Measurements from ENCODE around the gene LRRC4C. TPM values are rescaled to one million over a fixed set of nuclear protein-coding genes. Genes with fewer than 3 reads are reported as not detected.

The LRRC4C gene
- total and polyA plus RNA-seq, 7 donors: 0.98 to 5.4 (median 3.0) TPM; not detected in 1

DNA sequence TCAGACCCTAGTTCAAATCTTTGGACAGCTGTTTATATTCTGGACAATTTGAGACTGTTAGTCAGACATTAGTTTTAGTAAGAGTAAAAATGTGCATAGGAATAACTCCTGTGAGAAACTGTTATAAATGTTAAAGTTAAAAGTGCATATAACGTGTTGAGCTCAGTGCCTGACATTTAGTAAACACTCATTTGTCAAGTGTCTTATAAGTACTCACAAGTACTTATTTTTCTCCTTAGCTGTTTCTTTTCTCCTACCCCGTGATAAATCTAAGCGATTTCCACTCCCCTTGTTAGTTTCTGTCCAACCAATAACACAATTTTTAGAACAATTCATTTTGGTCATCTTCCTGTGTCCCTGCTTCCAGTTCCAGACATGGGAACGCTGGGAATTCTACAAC is 59.3 kb downstream of the LRRC4C start:
- WGBS, 2 donors: 35 to 39% methylated on average over 4 of the region's 4 CpGs
- no peak for TF ChIP-seq POLR2AphosphoS5 (IDR thresholded peaks at IDR 0.05)
- TF ChIP-seq EP300 (IDR thresholded peaks at IDR 0.05): no peak
- TF ChIP-seq, protein P1, sequence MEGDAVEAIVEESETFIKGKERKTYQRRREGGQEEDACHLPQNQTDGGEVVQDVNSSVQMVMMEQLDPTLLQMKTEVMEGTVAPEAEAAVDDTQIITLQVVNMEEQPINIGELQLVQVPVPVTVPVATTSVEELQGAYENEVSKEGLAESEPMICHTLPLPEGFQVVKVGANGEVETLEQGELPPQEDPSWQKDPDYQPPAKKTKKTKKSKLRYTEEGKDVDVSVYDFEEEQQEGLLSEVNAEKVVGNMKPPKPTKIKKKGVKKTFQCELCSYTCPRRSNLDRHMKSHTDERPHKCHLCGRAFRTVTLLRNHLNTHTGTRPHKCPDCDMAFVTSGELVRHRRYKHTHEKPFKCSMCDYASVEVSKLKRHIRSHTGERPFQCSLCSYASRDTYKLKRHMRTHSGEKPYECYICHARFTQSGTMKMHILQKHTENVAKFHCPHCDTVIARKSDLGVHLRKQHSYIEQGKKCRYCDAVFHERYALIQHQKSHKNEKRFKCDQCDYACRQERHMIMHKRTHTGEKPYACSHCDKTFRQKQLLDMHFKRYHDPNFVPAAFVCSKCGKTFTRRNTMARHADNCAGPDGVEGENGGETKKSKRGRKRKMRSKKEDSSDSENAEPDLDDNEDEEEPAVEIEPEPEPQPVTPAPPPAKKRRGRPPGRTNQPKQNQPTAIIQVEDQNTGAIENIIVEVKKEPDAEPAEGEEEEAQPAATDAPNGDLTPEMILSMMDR (IDR thresholded peaks at IDR 0.05): no peak
- TF ChIP-seq POLR2A (IDR thresholded peaks at IDR 0.05): no peak
- H3K9me3 ChIP-seq: no peaks in the 10 kb centered on the region
- H3K4me1 ChIP-seq: peaks cover 0 to 17% (median 0%) of the 10 kb centered on the region in 4 donors
- H3K27ac ChIP-seq: no peak overlapping the region
- H3K4me3 ChIP-seq: no peak overlapping the region
- intact Hi-C loops (cut with DNase I): no loop called here
- no peaks in the 10 kb centered on the region for H3K36me3 ChIP-seq
- no peak for DNase-seq
- no peaks in the 10 kb centered on the region for H3K27me3 ChIP-seq

DNA sequence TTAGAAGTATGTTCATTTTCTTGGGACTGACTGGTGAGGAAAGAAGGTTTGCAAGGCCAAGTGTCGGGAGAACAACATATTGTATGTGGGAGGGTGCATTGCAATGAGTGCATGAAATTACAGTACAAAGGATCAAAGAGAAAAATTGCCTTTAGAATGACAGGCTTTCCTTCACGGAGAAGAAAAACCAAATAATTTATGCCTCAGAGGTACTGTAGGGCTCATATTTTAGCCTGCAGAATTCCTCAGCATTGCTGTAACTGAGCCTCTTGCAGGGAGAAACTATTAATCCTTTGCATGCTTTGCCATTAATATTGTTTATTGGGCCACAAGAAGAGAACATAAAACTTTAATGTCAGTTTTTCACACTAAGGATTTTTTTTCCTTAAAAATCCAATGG is 60.1 kb downstream of the LRRC4C start:
- Histone ChIP-seq H3K27me3 (no peaks in the 10 kb centered on the region), H3K9me3 (no peaks in the 10 kb centered on the region), H3K4me1 (peaks cover 0 to 17% (median 0%) of the 10 kb centered on the region in 4 donors), H3K27ac (no peak overlapping the region), H3K36me3 (no peaks in the 10 kb centered on the region), H3K4me3 (no peak overlapping the region)
- intact Hi-C loops (cut with DNase I): no loop called here
- no peak for DNase-seq
- WGBS, 2 donors: 66 to 67% methylated on average over 2 of the region's 2 CpGs
- no peak for TF ChIP-seq POLR2AphosphoS5 (IDR thresholded peaks at IDR 0.05)
- TF ChIP-seq, protein P1 (IDR thresholded peaks at IDR 0.05): no peak
- no peak for TF ChIP-seq EP300 (IDR thresholded peaks at IDR 0.05)
- no peak for TF ChIP-seq POLR2A (IDR thresholded peaks at IDR 0.05)

DNA sequence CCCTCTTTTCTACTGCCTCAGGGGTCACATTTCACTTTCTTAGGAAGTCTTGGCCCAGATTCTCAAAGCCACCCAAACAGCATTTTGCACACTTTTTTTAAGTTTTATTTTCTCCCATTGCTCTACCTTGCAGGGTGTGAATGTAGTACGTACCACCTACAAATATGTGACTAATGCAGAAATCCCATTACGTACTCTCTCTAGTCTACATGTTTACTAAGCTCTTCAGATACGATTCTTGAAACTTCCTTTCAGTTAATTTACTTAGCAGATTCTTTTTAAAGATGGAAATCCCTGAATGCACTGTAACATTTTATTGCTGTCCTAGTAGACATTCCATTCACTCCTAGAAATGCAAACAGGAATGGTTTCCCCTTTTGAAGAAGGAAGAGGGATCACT is 61.3 kb downstream of the LRRC4C start:
- whole genome bisulfite sequencing, 2 donors: 51 to 75% methylated on average over 3 of the region's 3 CpGs

DNA sequence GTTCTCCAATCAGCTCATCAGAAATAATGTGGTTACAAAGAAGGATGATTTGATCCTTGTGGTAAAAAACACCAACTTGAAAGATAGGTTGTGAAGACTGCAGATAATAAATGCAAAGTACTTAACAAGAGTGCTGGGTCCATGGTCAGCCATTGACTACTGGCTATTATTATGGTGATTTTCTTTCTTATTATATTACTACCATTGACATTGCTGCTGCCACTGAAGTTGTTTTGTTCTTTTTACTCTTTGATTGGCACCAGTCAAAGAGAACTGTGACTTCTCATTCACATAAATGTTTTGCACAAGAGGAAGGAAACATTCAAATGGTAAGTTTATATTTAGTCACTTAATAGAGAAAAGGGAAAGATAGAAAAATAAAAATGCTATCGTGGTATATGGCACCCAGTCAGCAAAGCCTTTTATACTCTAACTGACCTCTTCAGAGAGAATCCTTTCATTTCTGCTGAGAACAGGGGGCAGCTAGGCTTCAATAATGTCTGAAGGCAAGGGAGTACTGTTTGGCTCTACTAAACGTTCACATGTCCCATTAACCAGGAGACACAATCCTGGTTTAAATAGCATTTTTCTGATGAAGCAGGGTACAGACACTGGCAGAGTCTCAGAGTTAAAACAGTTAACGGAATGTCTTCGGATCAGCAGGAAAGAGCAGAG is 64.8 kb downstream of the LRRC4C start:
- TF ChIP-seq POLR2A (IDR thresholded peaks at IDR 0.05): no peak
- no peak for TF ChIP-seq POLR2AphosphoS5 (IDR thresholded peaks at IDR 0.05)
- TF ChIP-seq EP300 (IDR thresholded peaks at IDR 0.05): no peak
- TF ChIP-seq, protein P1 (IDR thresholded peaks at IDR 0.05): no peak
- no peaks in the 10 kb centered on the region for H3K9me3 ChIP-seq
- peaks cover 0 to 5% (median 0%) of the 10 kb centered on the region in 4 donors for H3K4me1 ChIP-seq
- intact Hi-C loops (cut with DNase I): no loop called here
- no peaks in the 10 kb centered on the region for H3K27me3 ChIP-seq
- 62 to 65% methylated on average over 4 of the region's 4 CpGs for WGBS, 2 donors
- no peak for DNase-seq
- no peaks in the 10 kb centered on the region for H3K36me3 ChIP-seq
- H3K27ac ChIP-seq: no peak overlapping the region
- H3K4me3 ChIP-seq: no peak overlapping the region

More for the DNA sequence above, 61.3 kb downstream of the LRRC4C start:
- Histone ChIP-seq H3K27me3 (no peaks in the 10 kb centered on the region), H3K4me3 (no peak overlapping the region), H3K27ac (no peak overlapping the region), H3K9me3 (no peaks in the 10 kb centered on the region), H3K4me1 (peaks cover 0 to 17% (median 0%) of the 10 kb centered on the region in 4 donors), H3K36me3 (no peaks in the 10 kb centered on the region)
- intact Hi-C loops (cut with DNase I): no loop called here
- DNase-seq: no peak
- TF ChIP-seq EP300 (IDR thresholded peaks at IDR 0.05) (no peak), POLR2AphosphoS5 (IDR thresholded peaks at IDR 0.05) (no peak), POLR2A (IDR thresholded peaks at IDR 0.05) (no peak)
- TF ChIP-seq, protein P1 (IDR thresholded peaks at IDR 0.05): no peak

DNA sequence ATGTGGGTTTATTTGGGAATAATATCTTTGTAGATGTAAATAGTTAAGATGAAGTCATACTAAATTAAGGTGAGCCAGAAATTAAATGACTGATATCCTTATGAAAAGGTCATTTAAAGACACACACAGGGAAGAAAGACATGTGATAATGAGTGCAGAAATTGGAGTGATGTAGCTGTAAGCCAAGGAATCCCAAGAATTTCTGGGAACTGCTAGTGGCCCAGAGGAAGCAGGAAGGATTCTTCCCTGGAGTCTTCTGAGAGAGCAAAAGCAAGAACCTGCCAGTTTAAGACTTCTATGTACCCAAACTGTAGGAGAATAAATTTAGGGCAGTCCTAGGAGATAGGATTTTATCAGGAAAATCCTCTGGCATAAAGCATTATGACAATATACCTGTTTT is 66.9 kb downstream of the LRRC4C start:
- intact Hi-C loops (cut with DNase I): no loop called here
- no peaks in the 10 kb centered on the region for H3K27me3 ChIP-seq
- no peak overlapping the region for H3K4me3 ChIP-seq
- H3K4me1 ChIP-seq: no peaks in the 10 kb centered on the region
- H3K9me3 ChIP-seq: no peaks in the 10 kb centered on the region
- H3K36me3 ChIP-seq: no peaks in the 10 kb centered on the region
- TF ChIP-seq EP300 (IDR thresholded peaks at IDR 0.05) (no peak), POLR2AphosphoS5 (IDR thresholded peaks at IDR 0.05) (no peak), POLR2A (IDR thresholded peaks at IDR 0.05) (no peak)
- TF ChIP-seq, protein P1 (IDR thresholded peaks at IDR 0.05): no peak
- no peak overlapping the region for H3K27ac ChIP-seq
- no peak for DNase-seq
